ENCODE results near the gene NDUFAB1.

- TF ChIP-seq POLR2A (IDR thresholded peaks at IDR 0.05) (no peak), CTCF (IDR thresholded peaks at IDR 0.05) (no peak)
Measured at GRCh38 chr16:23539984-23540816, 55.9 kb downstream of the NDUFAB1 start.
